H9 (cell line): ENCODE results near the gene KLK13. TPM values are rescaled to one million over a fixed set of nuclear protein-coding genes. Genes with fewer than 3 reads are reported as not detected.

Experiments
- DNase-seq: peaks from one replicate; pipeline ENCODE4 v3.0.0-alpha.2; 2017
- H2AFZ ChIP-seq: one replicate; pipeline ENCODE4 v1.6.1; 2013; ENCODE audit warnings: mild to moderate bottlenecking, low read length, control low read depth, moderate library complexity
- H2AK5ac ChIP-seq: 2 replicates; pipeline ENCODE4 v1.6.1; 2013; ENCODE audit warnings: low read length, control low read depth, mixed read lengths; ENCODE audit not compliant: insufficient read length
- H2BK120ac ChIP-seq: one replicate; pipeline ENCODE4 v1.6.1; 2013; ENCODE audit warnings: low read depth, mild to moderate bottlenecking, low read length, control low read depth, inconsistent platforms; ENCODE audit not compliant: poor library complexity, severe bottlenecking
- H2BK12ac ChIP-seq: 2 replicates; pipeline ENCODE4 v1.6.1; 2013; ENCODE audit warnings: low read length, control low read depth, mixed read lengths, low read depth; ENCODE audit not compliant: insufficient read length
- H2BK15ac ChIP-seq: 2 replicates; pipeline ENCODE4 v1.6.1; 2013; ENCODE audit warnings: low read depth, low read length, control low read depth
- H2BK20ac ChIP-seq: one replicate; pipeline ENCODE4 v1.6.1; 2013; ENCODE audit warnings: low read depth, mild to moderate bottlenecking, low read length, control low read depth, inconsistent platforms; ENCODE audit not compliant: poor library complexity, severe bottlenecking
- H2BK5ac ChIP-seq: 2 replicates; pipeline ENCODE4 v1.6.1; 2013; ENCODE audit warnings: low read length, control low read depth, mixed read lengths; ENCODE audit not compliant: insufficient read length
- H3K14ac ChIP-seq: 2 replicates; pipeline ENCODE4 v1.6.1; 2013; ENCODE audit warnings: low read length, control low read depth; ENCODE audit not compliant: insufficient read depth
- H3K18ac ChIP-seq: 2 replicates; pipeline ENCODE4 v1.6.1; 2013; ENCODE audit warnings: low read depth, mild to moderate bottlenecking, mixed read lengths, low read length, control low read depth; ENCODE audit not compliant: insufficient read length
- H3K23ac ChIP-seq: 2 replicates; pipeline ENCODE4 v1.6.1; 2013; ENCODE audit warnings: low read length, control low read depth, mixed read lengths, low read depth; ENCODE audit not compliant: insufficient read length
- H3K23me2 ChIP-seq: 2 replicates; pipeline ENCODE4 v1.6.1; 2013; ENCODE audit warnings: low read depth, mild to moderate bottlenecking, mixed read lengths, low read length, control low read depth; ENCODE audit not compliant: insufficient read length, poor library complexity, severe bottlenecking
- H3K27ac ChIP-seq: 2 replicates; pipeline ENCODE4 v1.5.1; 2013; ENCODE audit warnings: low read length, control low read depth, mixed read lengths, low read depth; ENCODE audit not compliant: insufficient read length
- H3K27me3 ChIP-seq: 2 replicates; pipeline ENCODE4 v1.6.1; 2013; ENCODE audit warnings: low read length, control low read depth, inconsistent platforms; ENCODE audit not compliant: insufficient read depth
- H3K4ac ChIP-seq: 2 replicates; pipeline ENCODE4 v1.6.1; 2013; ENCODE audit warnings: low read depth, mild to moderate bottlenecking, control low read depth, inconsistent platforms, low read length, moderate library complexity
- H3K4me1 ChIP-seq: 2 replicates; pipeline ENCODE4 v1.6.1; 2013; ENCODE audit warnings: low read length, control low read depth, inconsistent platforms; ENCODE audit not compliant: insufficient read depth
- H3K4me2 ChIP-seq: 2 replicates; pipeline ENCODE4 v1.6.1; 2013; ENCODE audit warnings: low read length, control low read depth, mixed read lengths; ENCODE audit not compliant: insufficient read length, insufficient read depth
- H3K56ac ChIP-seq: 2 replicates; pipeline ENCODE4 v1.6.1; 2013; ENCODE audit warnings: low read depth, mild to moderate bottlenecking, mixed read lengths, low read length, control low read depth; ENCODE audit not compliant: insufficient read length
- H3K79me1 ChIP-seq: 2 replicates; pipeline ENCODE4 v1.6.1; 2013; ENCODE audit warnings: low read depth, mild to moderate bottlenecking, moderate library complexity, low read length, control low read depth, inconsistent platforms; ENCODE audit not compliant: insufficient read depth, poor library complexity, severe bottlenecking
- H3K79me2 ChIP-seq: 2 replicates; pipeline ENCODE4 v1.6.1; 2013; ENCODE audit warnings: low read length, control low read depth, inconsistent platforms; ENCODE audit not compliant: insufficient read depth
- H3K9ac ChIP-seq: 2 replicates; pipeline ENCODE4 v1.6.1; 2013; ENCODE audit warnings: low read length, control low read depth, mixed read lengths; ENCODE audit not compliant: insufficient read length; ENCODE audit errors: extremely low read depth
- H3K9me3 ChIP-seq: one replicate; pipeline ENCODE4 v1.6.1; 2013; ENCODE audit warnings: low read depth, low read length, inconsistent platforms; ENCODE audit not compliant: control insufficient read depth
- H3T11ph ChIP-seq: one replicate; pipeline ENCODE4 v1.6.1; 2013; ENCODE audit warnings: mild to moderate bottlenecking, low read length, control low read depth, inconsistent platforms
- H4K20me1 ChIP-seq: one replicate; pipeline ENCODE4 v1.6.1; 2013; ENCODE audit not compliant: control insufficient read depth, insufficient read length, insufficient read depth
- H4K5ac ChIP-seq: 2 replicates; pipeline ENCODE4 v1.6.1; 2013; ENCODE audit warnings: low read depth, mild to moderate bottlenecking, mixed read lengths, low read length, control low read depth; ENCODE audit not compliant: insufficient read length
- H4K8ac ChIP-seq: replicated peaks from 2 replicates; pipeline ENCODE4 v1.6.1; 2013; ENCODE audit warnings: low read length, control low read depth, mixed read lengths, low read depth; ENCODE audit not compliant: insufficient read length
- H4K91ac ChIP-seq: 2 replicates; pipeline ENCODE4 v1.6.1; 2013; ENCODE audit warnings: low read depth, mild to moderate bottlenecking, moderate library complexity, mixed read lengths, low read length, control low read depth; ENCODE audit not compliant: insufficient read length
- H3K27ac Mint-ChIP-seq, 3 experiments: 2 replicates in 2 of 3; 3 replicates in 1 of 3; pipeline ENCODE4 v1.8.0; 2020 to 2021; ENCODE audit warnings: mixed read lengths in 3 of 3, mild to moderate bottlenecking in 1 of 3, moderate library complexity in 1 of 3
- H3K27me3 Mint-ChIP-seq: 2 replicates; pipeline ENCODE4 v1.8.0; 2021; ENCODE audit warnings: low read depth, mild to moderate bottlenecking, moderate library complexity, mixed read lengths
- H3K36me3 Mint-ChIP-seq, 3 experiments: 2 replicates in 2 of 3; 3 replicates in 1 of 3; pipeline ENCODE4 v1.8.0; 2020 to 2021; ENCODE audit warnings: low read depth in 3 of 3, mixed read lengths in 3 of 3; ENCODE audit not compliant: insufficient read depth in 1 of 3
- H3K4me1 Mint-ChIP-seq, 2 experiments: 2 replicates each; pipeline ENCODE4 v1.8.0; 2020; ENCODE audit warnings: mixed read lengths in 2 of 2
- H3K4me3 Mint-ChIP-seq, 2 experiments: 2 replicates in 1 of 2; 3 replicates in 1 of 2; pipeline ENCODE4 v1.8.0; 2020 to 2021; ENCODE audit warnings: mild to moderate bottlenecking in 2 of 2, mixed read lengths in 2 of 2, moderate library complexity in 1 of 2
- H3K9me3 Mint-ChIP-seq, 2 experiments: 2 replicates in 1 of 2; 3 replicates in 1 of 2; pipeline ENCODE4 v1.8.0; 2020; ENCODE audit warnings: mild to moderate bottlenecking in 2 of 2, mixed read lengths in 2 of 2, moderate library complexity in 1 of 2
- CTCF ChIP-seq: fragments of 200-600 bp; sonication (generic); conservative IDR thresholded peaks from 3 replicates; pipeline ENCODE4 v1.8.0; 2021; ENCODE audit warnings: antibody characterized with exemption, mild to moderate bottlenecking
- WGBS: extraction: QIAGEN DNeasy Blood & Tissue Kit; methylation state at CpG from one replicate; pipeline ENCODE4 v1.1.7; 2013; ENCODE audit warnings: missing lambda C conversion rate, low lambda C conversion rate, mixed read lengths; ENCODE audit not compliant: insufficient read length; ENCODE audit errors: extremely low coverage; 5-methylcytosine and 5-hydroxymethylcytosine counted together
- total RNA-seq: library from RNA; stranded (reverse); gene quantifications from 2 replicates; pipeline ENCODE4 v1.2.1, GENCODE V29; 2021

KLK13 gene
- total RNA-seq, 1 experiment from 2014 or later: 4.2 TPM

GRCh38 chr19:51009061-51009891, 55.6 kb downstream of the KLK13 start:
- Histone ChIP-seq H4K91ac (no peak overlapping the region), H3K4me1 (no peaks in the 10 kb centered on the region), H3K4me2 (no peak overlapping the region), H2AFZ (no peak overlapping the region), H3K14ac (peak overlapping the region; percentile 36; the same call in 1 of the 2 replicates), H3K9ac (no peak overlapping the region), H2BK15ac (no peak overlapping the region), H3K27ac (no peak overlapping the region), H3K18ac (no peak overlapping the region), H2BK20ac (no peak overlapping the region), H3K56ac (no peak overlapping the region), H2BK120ac (no peak overlapping the region), H4K5ac (no peak overlapping the region), H3K9me3 (no peaks in the 10 kb centered on the region), H4K8ac (no peak overlapping the region), H3T11ph (no peak overlapping the region), H2BK12ac (no peak overlapping the region), H4K20me1 (no peaks in the 10 kb centered on the region), H3K23me2 (peaks cover 3% of the 10 kb centered on the region), H3K23ac (no peak overlapping the region), H2BK5ac (no peak overlapping the region), H3K4ac (no peak overlapping the region), H3K27me3 (no peaks in the 10 kb centered on the region), H2AK5ac (no peak overlapping the region), H3K79me1 (no peaks in the 10 kb centered on the region), H3K79me2 (no peaks in the 10 kb centered on the region)
- Mint-ChIP-seq H3K36me3 (no peaks in the 10 kb centered on the region), H3K4me1 (peaks cover 3 to 6% of the 10 kb centered on the region in 2 experiments; a peak in 3 of 4 replicates), H3K27me3 (peaks cover 51% of the 10 kb centered on the region), H3K27ac (no peak overlapping the region), H3K4me3 (no peak overlapping the region), H3K9me3 (no peaks in the 10 kb centered on the region)
- DNase-seq: no peak
- WGBS: no CpG with 5 or more reads among the region's 19 CpGs
- no peak for TF ChIP-seq CTCF
